Keratinocyte (primary cell): Measurements from ENCODE around the gene OLFM2. TPM values are rescaled to one million over a fixed set of nuclear protein-coding genes. Genes with fewer than 3 reads are reported as not detected.

Source experiments
- DNase-seq: peaks from one replicate; pipeline ENCODE4 v3.0.0-alpha.2; 2011; ENCODE audit warnings: low read depth, missing footprints, low spot score
- FAIRE-seq: peaks from 2 replicates; lab custom pipeline; 2011; peaks lifted over from hg19 to GRCh38; lab: Jason Lieb, UNC
- H2AFZ ChIP-seq: 2 replicates; pipeline ENCODE4 v1.6.0; 2012; ENCODE audit warnings: low read length, control low read depth, inconsistent platforms; ENCODE audit not compliant: control insufficient read depth
- H3K27ac ChIP-seq: 2 replicates; pipeline ENCODE4 v1.5.1; 2011; ENCODE audit warnings: low read length; ENCODE audit not compliant: control insufficient read depth, insufficient read depth
- H3K27me3 ChIP-seq: 3 replicates; pipeline ENCODE4 v1.6.0; 2011; ENCODE audit warnings: low read length; ENCODE audit not compliant: control insufficient read depth, insufficient read depth; ENCODE audit errors: extremely low read depth
- H3K36me3 ChIP-seq, 2 experiments: 2 replicates in 1 of 2; 3 replicates in 1 of 2; pipeline ENCODE4 v1.5.1; 2011; ENCODE audit warnings: low read length in 2 of 2, mild to moderate bottlenecking in 1 of 2; ENCODE audit not compliant: control insufficient read depth in 2 of 2, insufficient read depth in 2 of 2; ENCODE audit errors: extremely low read depth in 1 of 2
- H3K4me1 ChIP-seq: 3 replicates; pipeline ENCODE4 v1.5.1; 2011; ENCODE audit warnings: low read length; ENCODE audit not compliant: control insufficient read depth, insufficient read depth; ENCODE audit errors: extremely low read depth
- H3K4me2 ChIP-seq: 3 replicates; pipeline ENCODE4 v1.6.0; 2011; ENCODE audit warnings: low read depth, low read length; ENCODE audit not compliant: control insufficient read depth, insufficient read depth; ENCODE audit errors: extremely low read depth
- H3K4me3 ChIP-seq, 3 experiments: fragments of 200-600 bp in 1 of 3; sonication (generic) in 1 of 3; 2 replicates in 2 of 3; 3 replicates in 1 of 3; pipeline ENCODE4 v1.5.1; 2011 to 2016; ENCODE audit warnings: low read length in 3 of 3, mild to moderate bottlenecking in 3 of 3, control low read depth in 2 of 3, inconsistent platforms in 1 of 3, low read depth in 1 of 3, mixed read lengths in 1 of 3, mixed run types in 1 of 3, moderate library complexity in 1 of 3; ENCODE audit not compliant: control insufficient read depth in 2 of 3, insufficient read depth in 2 of 3; ENCODE audit errors: extremely low read depth in 1 of 3
- H3K79me2 ChIP-seq: 2 replicates; pipeline ENCODE4 v1.6.0; 2012; ENCODE audit warnings: low read length; ENCODE audit not compliant: control insufficient read depth, insufficient read depth
- H3K9ac ChIP-seq: 3 replicates; pipeline ENCODE4 v1.6.0; 2011; ENCODE audit warnings: low read length; ENCODE audit not compliant: control insufficient read depth, insufficient read depth; ENCODE audit errors: extremely low read depth
- H3K9me1 ChIP-seq: 3 replicates; pipeline ENCODE4 v1.6.0; 2011; ENCODE audit warnings: low read length; ENCODE audit not compliant: control insufficient read depth, insufficient read depth; ENCODE audit errors: extremely low read depth
- H3K9me3 ChIP-seq: 2 replicates; pipeline ENCODE4 v1.5.1; 2012; ENCODE audit warnings: low read depth, low read length; ENCODE audit not compliant: control insufficient read depth
- H4K20me1 ChIP-seq: 3 replicates; pipeline ENCODE4 v1.6.0; 2011; ENCODE audit warnings: low read length; ENCODE audit not compliant: control insufficient read depth, insufficient read depth; ENCODE audit errors: extremely low read depth
- EZH2 ChIP-seq: IDR thresholded peaks from one replicate; pipeline ENCODE4 v1.6.1; 2012; ENCODE audit warnings: inconsistent platforms, mild to moderate bottlenecking, low read length, moderate library complexity
- dilution Hi-C: fragments of 300-500 bp; cut with MboI; formaldehyde crosslinking; loops from one replicate; pipeline ENCODE4 v1.7.0; 2020; ENCODE audit warnings: low sequenced_read_pairs; ENCODE audit not compliant: extremely low pct_ligation_motif_present
- polyA plus RNA-seq, 5 experiments: library from polyadenylated mRNA; depleted of rRNA in 3 of 5; stranded (reverse) in 3 of 5; stranded (forward) in 1 of 5; unstranded in 1 of 5; fragments of >200 nt; gene quantifications; 1 replicate in 1 of 5; 2 replicates in 3 of 5; 3 replicates in 1 of 5; pipeline versions ENCODE4 v1.2.1 to v1.2.3, GENCODE V29; 2011 to 2012; ENCODE audit warnings: missing spikeins in 2 of 5, low read depth in 1 of 5, low replicate concordance in 1 of 5
- TF ChIP-seq, protein P1 (sequence below), 3 experiments: IDR thresholded peaks in 1 of 3; conservative IDR thresholded peaks in 1 of 3; optimal IDR thresholded peaks in 1 of 3; 2 replicates in 2 of 3; 3 replicates in 1 of 3; pipeline versions ENCODE3 to v1.5.1; 2011; ENCODE audit warnings: low read length in 3 of 3, mild to moderate bottlenecking in 3 of 3, moderate library complexity in 2 of 3, control low read depth in 1 of 3, inconsistent platforms in 1 of 3; ENCODE audit not compliant: insufficient read depth in 2 of 3; ENCODE audit errors: extremely low read depth in 1 of 3

OLFM2 gene
- polyA plus RNA-seq, 1 donor (not counting 4 experiments of a cell fraction or from before 2014, with no cell fraction given) = 5.3 TPM

DNA sequence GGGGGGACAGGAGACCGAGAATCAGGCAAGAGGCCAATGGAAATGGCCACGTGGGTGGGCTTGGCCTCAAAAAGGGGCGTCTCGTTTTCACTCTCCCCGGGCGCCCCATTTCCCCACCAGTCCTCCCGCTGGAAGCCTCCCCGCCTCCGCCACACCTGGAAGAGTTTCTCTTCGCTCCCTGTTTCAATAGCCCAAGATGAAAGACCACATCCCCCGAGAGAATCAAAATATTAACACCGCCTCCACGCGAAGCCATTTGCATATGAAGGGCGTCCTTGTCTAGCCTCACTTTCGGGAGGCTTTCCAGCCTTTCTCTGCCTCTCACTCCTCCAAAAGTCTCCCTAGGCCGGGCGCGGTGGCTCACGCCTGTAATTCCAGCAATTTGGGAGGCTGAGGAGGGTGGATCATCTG, 691 bp upstream of the OLFM2 start:
- TF ChIP-seq EZH2 = no peak
- TF ChIP-seq, protein P1, sequence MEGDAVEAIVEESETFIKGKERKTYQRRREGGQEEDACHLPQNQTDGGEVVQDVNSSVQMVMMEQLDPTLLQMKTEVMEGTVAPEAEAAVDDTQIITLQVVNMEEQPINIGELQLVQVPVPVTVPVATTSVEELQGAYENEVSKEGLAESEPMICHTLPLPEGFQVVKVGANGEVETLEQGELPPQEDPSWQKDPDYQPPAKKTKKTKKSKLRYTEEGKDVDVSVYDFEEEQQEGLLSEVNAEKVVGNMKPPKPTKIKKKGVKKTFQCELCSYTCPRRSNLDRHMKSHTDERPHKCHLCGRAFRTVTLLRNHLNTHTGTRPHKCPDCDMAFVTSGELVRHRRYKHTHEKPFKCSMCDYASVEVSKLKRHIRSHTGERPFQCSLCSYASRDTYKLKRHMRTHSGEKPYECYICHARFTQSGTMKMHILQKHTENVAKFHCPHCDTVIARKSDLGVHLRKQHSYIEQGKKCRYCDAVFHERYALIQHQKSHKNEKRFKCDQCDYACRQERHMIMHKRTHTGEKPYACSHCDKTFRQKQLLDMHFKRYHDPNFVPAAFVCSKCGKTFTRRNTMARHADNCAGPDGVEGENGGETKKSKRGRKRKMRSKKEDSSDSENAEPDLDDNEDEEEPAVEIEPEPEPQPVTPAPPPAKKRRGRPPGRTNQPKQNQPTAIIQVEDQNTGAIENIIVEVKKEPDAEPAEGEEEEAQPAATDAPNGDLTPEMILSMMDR (optimal IDR thresholded peaks at IDR 0.05 in 1 of 3, IDR thresholded peaks at IDR 0.05 in 1 of 3, conservative IDR thresholded peaks at IDR 0.05 in 1 of 3; ENCODE audit: extremely low read depth in 1 of 3, insufficient read depth in 2 of 3, low read length in 3 of 3) = no peak
- Histone ChIP-seq H3K27ac (no peak overlapping the region), H3K9me1 (no peaks in the 10 kb centered on the region), H3K9me3 (no peaks in the 10 kb centered on the region), H2AFZ (no peak overlapping the region), H3K36me3 (no peaks in the 10 kb centered on the region), H3K4me2 (peak overlapping the region; percentile 5), H3K4me1 (peaks cover 14% of the 10 kb centered on the region), H3K79me2 (no peaks in the 10 kb centered on the region), H3K4me3 (no peak overlapping the region), H4K20me1 (no peaks in the 10 kb centered on the region), H3K9ac (no peak overlapping the region), H3K27me3 (peaks cover 27% of the 10 kb centered on the region)
- FAIRE-seq = no peak
- dilution Hi-C loops = loop anchor here (25.0 kb wide), 1 partner anchor 150 kb away; the partner anchor contains the start of gene SHFL
- DNase-seq = no peak

DNA sequence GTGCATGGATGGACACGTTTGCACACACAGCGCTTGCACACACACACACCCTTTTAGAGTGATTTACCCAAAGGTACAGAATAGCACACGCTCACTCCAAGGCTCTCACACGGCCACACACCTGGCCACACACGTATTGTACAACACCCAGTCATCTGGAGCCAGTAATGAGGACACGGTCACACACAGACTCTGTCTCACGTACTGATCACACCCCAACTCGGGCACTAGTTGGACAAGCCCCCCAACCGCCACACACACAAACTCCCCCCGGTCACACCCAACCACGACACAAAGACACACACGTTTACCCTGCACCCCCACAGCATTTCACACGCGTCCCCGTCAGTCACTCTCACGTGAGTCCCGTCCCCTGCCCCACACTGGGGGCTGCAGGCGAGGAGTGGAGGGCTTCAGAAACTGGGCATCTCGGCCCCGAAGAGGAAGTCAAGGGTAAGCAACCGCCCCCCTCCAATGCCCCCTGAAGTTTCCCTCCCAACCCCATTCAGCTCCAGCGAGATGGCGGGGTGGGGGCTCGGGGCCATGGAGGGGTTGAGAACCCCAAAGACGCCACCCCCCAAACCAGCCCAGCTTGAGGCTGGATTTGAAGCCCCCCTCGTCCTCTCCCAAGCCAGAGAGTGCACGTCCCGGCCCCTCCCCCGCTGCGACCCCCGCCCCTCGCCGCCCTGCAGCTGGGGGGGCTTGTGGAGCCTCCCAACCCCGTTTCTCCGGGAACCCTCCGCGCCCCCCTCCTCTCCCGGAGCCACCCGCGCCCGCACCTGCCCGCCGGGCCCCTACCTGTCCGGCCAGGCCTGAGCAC, 599 bp downstream of the OLFM2 start:
- Histone ChIP-seq H3K4me3 (peak overlapping the region in 1 of 3 experiments; percentile 35), H3K27ac (no peak overlapping the region), H2AFZ (no peak overlapping the region), H3K9me1 (no peaks in the 10 kb centered on the region), H4K20me1 (no peaks in the 10 kb centered on the region), H3K36me3 (no peaks in the 10 kb centered on the region), H3K9me3 (no peaks in the 10 kb centered on the region), H3K27me3 (peaks cover 27% of the 10 kb centered on the region), H3K79me2 (no peaks in the 10 kb centered on the region), H3K4me2 (peak overlapping the region; percentile 27), H3K4me1 (peaks cover 14% of the 10 kb centered on the region), H3K9ac (no peak overlapping the region)
- FAIRE-seq = no peak
- DNase-seq = no peak
- TF ChIP-seq, protein P1 (optimal IDR thresholded peaks at IDR 0.05 in 1 of 3, IDR thresholded peaks at IDR 0.05 in 1 of 3, conservative IDR thresholded peaks at IDR 0.05 in 1 of 3; ENCODE audit: extremely low read depth in 1 of 3, insufficient read depth in 2 of 3, low read length in 3 of 3) = no peak
- peak; percentile 81 for TF ChIP-seq EZH2
- dilution Hi-C loops = loop anchor here (25.0 kb wide), 1 partner anchor 152 kb away; the partner anchor contains the start of gene SHFL
